Retinal pigment epithelial cell (primary cell): ENCODE results near the gene DOK5.
"Not testable (repeated sequence)": the region's sequence is repeated elsewhere in the genome, so short reads cannot be mapped to it uniquely, and the experiment has no call there.

ENCODE experiments used
- DNase-seq: peaks from one replicate; pipeline ENCODE4 v3.0.0-alpha.2; 2010; ENCODE audit warnings: low read depth
- H3K4me3 ChIP-seq: 2 replicates; pipeline ENCODE4 v1.5.1; 2011; ENCODE audit warnings: mild to moderate bottlenecking, low read length, control low read depth, moderate library complexity
- CTCF ChIP-seq: conservative IDR thresholded peaks from 2 replicates; pipeline ENCODE4 v1.5.1; 2011; ENCODE audit warnings: low read depth, low read length, control low read depth, inconsistent platforms

Gene DOK5

DNA sequence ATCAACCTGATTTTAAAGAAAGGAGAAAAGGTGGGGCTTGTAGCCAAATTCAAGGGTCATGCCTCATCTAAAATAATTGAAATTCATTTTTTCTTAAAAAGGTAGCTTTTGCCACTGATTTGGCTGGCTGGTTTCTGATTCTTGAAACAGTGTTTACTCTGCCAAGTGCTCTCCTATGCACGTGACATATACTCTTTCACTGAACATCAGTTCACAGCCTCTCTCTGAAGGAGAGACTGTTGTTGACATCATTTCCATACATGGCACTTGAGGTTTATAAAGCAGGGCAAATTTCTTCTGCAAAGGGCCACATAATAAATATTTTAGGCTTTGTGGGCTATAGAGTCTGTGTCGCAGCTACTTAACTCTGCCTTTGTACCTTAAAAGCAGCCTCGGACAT, 40.4 kb upstream of the DOK5 start:
- H3K4me3 ChIP-seq, result no peak overlapping the region
- TF ChIP-seq CTCF, result no peak
- DNase-seq, result no peak

DNA sequence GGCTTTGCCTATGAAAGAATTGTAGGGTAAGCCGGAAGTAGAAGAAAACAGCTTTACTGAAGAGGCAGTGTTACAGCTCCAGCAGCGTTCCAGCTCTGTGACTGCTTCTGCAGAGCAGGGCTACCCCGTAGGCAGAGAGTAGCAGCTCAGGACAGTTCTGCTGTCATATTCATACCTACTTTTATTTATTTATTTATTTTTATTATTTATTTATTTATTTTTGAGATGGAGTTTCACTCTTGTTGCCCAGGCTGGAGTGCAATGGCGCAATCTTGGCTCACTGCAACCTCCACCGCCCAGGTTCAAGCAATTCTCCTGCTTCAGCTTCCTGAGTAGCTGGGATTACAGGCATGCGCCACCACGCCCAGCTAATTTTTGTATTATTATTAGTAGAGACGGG, 39.0 kb upstream of the DOK5 start:
- not testable (repeated sequence) for H3K4me3 ChIP-seq, DNase-seq

DNA sequence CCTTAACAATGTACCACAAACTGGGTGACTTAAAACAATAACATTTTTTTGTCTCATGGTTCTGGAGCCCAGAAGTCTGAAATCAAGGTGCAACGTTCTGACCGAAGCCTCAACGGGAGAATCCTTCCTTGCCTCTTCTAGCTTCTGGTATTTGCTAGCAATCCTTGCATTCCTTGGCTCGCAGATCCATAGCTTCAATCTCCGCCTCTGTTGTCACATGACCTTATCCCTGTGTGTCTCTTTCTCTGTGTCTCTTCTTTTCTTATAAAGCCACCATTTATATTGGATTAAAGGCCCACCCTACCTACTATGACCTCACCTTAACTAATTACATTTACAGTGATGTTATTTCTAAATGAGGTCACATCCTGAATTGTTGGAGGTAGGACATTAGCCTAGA, 37.2 kb upstream of the DOK5 start:
- no peak for DNase-seq
- no peak for TF ChIP-seq CTCF
- no peak overlapping the region for H3K4me3 ChIP-seq

DNA sequence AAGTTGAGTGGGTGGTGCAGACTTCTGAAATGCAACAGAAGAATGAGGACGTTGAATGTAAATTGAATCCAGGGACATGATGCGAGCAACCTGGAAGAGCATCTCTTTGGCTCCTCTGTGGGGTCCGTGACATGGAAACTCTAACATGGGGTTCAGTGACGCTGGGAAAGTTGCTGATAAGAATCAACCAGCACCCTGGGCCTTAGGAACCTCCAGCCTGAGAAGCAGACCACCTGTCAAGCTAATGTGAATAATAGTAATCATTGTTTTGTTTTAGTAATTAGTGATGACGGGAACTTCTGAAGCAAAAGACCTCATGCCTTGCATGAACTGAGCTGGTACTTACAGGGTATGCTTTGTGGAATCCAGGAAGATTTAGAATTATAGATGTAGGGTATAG, 25.2 kb upstream of the DOK5 start:
- DNase-seq, result no peak
- no peak for TF ChIP-seq CTCF
- H3K4me3 ChIP-seq, result no peak overlapping the region

DNA sequence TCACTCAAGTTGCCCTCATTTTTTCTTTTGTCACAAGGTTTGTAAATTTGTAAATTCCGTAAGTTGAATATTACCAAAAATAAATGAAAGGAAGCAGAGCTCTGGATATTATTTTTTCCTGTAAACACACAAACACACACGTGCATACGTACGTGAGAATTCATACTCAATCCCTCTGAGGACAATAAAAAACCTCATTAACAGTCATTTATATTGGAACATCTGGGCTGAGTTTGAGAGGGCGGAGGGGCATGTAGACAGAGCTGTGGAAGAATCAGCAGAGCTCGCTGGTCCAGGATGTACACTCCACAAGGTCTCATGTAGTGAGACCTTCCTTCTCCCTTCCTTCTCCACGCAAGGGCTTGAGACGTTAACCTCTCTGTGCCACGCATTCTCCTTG, 24.2 kb upstream of the DOK5 start:
- H3K4me3 ChIP-seq, result no peak overlapping the region
- no peak for TF ChIP-seq CTCF
- DNase-seq, result no peak

GRCh38 chr20:54452277-54452676, 23.1 kb upstream of the DOK5 start:
- H3K4me3 ChIP-seq, result no peak overlapping the region
- DNase-seq, result no peak
- no peak for TF ChIP-seq CTCF

DNA sequence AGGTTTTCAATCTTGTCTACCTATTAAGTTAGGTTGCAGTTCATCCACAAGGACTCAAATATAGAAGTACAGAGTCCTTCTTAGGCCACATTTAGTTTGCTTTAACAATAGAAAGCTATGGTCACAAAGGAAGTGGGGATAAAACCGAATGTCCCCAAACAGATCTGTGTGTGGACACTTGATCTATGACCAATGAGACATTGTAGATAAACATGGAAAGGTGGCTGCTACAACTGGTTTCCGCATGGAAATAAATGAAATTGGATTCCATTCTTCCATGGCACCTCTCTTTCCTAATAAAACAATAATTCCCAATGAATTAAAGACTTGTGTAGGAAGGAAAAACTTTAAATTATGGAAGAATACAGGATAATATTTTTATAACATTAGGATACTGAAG, 20.4 kb upstream of the DOK5 start:
- no peak overlapping the region for H3K4me3 ChIP-seq
- no peak for DNase-seq
- TF ChIP-seq CTCF, result no peak

- H3K4me3 ChIP-seq, result no peak overlapping the region
- DNase-seq, result no peak
- no peak for TF ChIP-seq CTCF
These were observed 19.0 kb upstream of the DOK5 start for GRCh38 chr20:54456423-54456822.
